ENCODE data around the gene LUM. TPM values are rescaled to one million over a fixed set of nuclear protein-coding genes. Genes with fewer than 3 reads are reported as not detected.
"Not testable (repeated sequence)": the region's sequence is repeated elsewhere in the genome, so short reads cannot be mapped to it uniquely, and the experiment has no call there.

The LUM gene
- total RNA-seq, 1 donor from 2014 or later = 0.46 TPM

- DNase-seq (ENCODE audit: low read depth, low spot score) = no peak
Measured at GRCh38 chr12:91109581-91110310, 1.5 kb downstream of the LUM start.

- no peak for DNase-seq (ENCODE audit: low read depth, low spot score)
Measured at GRCh38 chr12:91109148-91109564, 2.1 kb downstream of the LUM start.

- no peak for DNase-seq (ENCODE audit: low read depth, low spot score)
Measured at GRCh38 chr12:91108196-91108755, 3.0 kb downstream of the LUM start.

GRCh38 chr12:91106283-91106682, 5.0 kb downstream of the LUM start:
- no peak for DNase-seq (ENCODE audit: low read depth, low spot score)

GRCh38 chr12:91105807-91106206, 5.5 kb downstream of the LUM start:
- DNase-seq (ENCODE audit: low read depth, low spot score) = no peak

GRCh38 chr12:91104812-91105466, 6.4 kb downstream of the LUM start:
- no peak for DNase-seq (ENCODE audit: low read depth, low spot score)

GRCh38 chr12:91103624-91104023, 7.7 kb downstream of the LUM start:
- DNase-seq (ENCODE audit: low read depth, low spot score) = no peak

GRCh38 chr12:91103101-91103500, 8.2 kb downstream of the LUM start:
- no peak for DNase-seq (ENCODE audit: low read depth, low spot score)

- no peak for DNase-seq (ENCODE audit: low read depth, low spot score)
Measured at GRCh38 chr12:91100906-91101305, 10.4 kb downstream of the LUM start.

- no peak for DNase-seq (ENCODE audit: low read depth, low spot score)
Measured at GRCh38 chr12:91099836-91100235, 11.5 kb downstream of the LUM start.

- no peak for DNase-seq (ENCODE audit: low read depth, low spot score)
Measured at GRCh38 chr12:91099341-91099740, 12.0 kb downstream of the LUM start.

- no peak for DNase-seq (ENCODE audit: low read depth, low spot score)
Measured at GRCh38 chr12:91098941-91099340, 12.4 kb downstream of the LUM start.

- no peak for DNase-seq (ENCODE audit: low read depth, low spot score)
Measured at GRCh38 chr12:91098461-91098860, 12.8 kb downstream of the LUM start.

- no peak for DNase-seq (ENCODE audit: low read depth, low spot score)
Measured at GRCh38 chr12:91094957-91095356, 16.3 kb downstream of the LUM start.

GRCh38 chr12:91094032-91094662, 17.1 kb downstream of the LUM start:
- DNase-seq (ENCODE audit: low read depth, low spot score) = no peak

GRCh38 chr12:91093341-91093740, 18.0 kb downstream of the LUM start:
- DNase-seq (ENCODE audit: low read depth, low spot score) = no peak

GRCh38 chr12:91091916-91092715, 19.2 kb downstream of the LUM start:
- no peak for DNase-seq (ENCODE audit: low read depth, low spot score)

- not testable (repeated sequence) for DNase-seq (ENCODE audit: low read depth, low spot score)
Measured at GRCh38 chr12:91089953-91090352, 21.3 kb downstream of the LUM start.

- no peak for DNase-seq (ENCODE audit: low read depth, low spot score)
Measured at GRCh38 chr12:91080041-91080440, 31.3 kb downstream of the LUM start.

GRCh38 chr12:91078501-91078900, 32.8 kb downstream of the LUM start:
- DNase-seq (ENCODE audit: low read depth, low spot score) = no peak

- DNase-seq (ENCODE audit: low read depth, low spot score) = no peak
Measured at GRCh38 chr12:91077228-91077954, 33.9 kb downstream of the LUM start.
